ENCODE data around the gene POU2F2. TPM values are rescaled to one million over a fixed set of nuclear protein-coding genes. Genes with fewer than 3 reads are reported as not detected.

The POU2F2 gene
- total and polyA plus RNA-seq, 2 experiments from 2014 or later = 2.3 to 4.6 TPM

DNA sequence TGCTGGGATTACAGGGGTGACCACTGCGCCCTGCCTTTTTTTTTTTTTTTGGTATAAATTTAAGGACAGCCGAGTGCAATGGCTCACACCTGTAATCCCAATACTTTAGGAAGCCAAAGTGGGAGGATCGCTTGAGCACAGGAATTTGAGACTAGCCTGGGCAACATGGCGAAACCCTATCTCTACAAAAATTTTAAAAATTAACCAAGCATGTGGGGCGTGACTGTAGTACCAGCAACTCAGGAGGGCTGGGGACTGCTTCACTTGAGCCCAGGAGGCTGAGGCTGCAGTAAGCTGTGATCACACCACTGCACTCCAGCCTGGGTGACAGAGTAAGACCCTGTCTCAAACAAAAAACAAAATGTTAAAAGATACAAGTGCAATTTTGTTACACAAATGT, 34.8 kb downstream of the POU2F2 start:
- H3K9me3 Mint-ChIP-seq = no peaks in the 10 kb centered on the region
- H3K27ac Mint-ChIP-seq = no peak overlapping the region
- H3K4me3 Mint-ChIP-seq = no peak overlapping the region
- no peaks in the 10 kb centered on the region for H3K9me2 ChIP-seq (ENCODE audit: insufficient read depth)
- no peak overlapping the region for H3K27ac ChIP-seq (ENCODE audit: low read depth)
- no peaks in the 10 kb centered on the region for H4K20me1 ChIP-seq (replicated peaks; ENCODE audit: insufficient read depth)
- H3K27me3 ChIP-seq (ENCODE audit: insufficient read depth) = no peaks in the 10 kb centered on the region
- H3F3A ChIP-seq (replicated peaks; ENCODE audit: low read depth) = 0 out of 2 replicates have a peak, but pooled peaks cover 9% of the 10 kb centered on the region
- no peak for DNase-seq (ENCODE audit: low spot score)
- peaks cover 8% of the 10 kb centered on the region; the same call in 1 of the 2 replicates for H3K4me1 ChIP-seq (ENCODE audit: insufficient read depth)
- no peak overlapping the region for H3K4me2 ChIP-seq
- H3K27me3 Mint-ChIP-seq (ENCODE audit: insufficient read depth, low read depth, poor library complexity) = peaks cover 8% of the 10 kb centered on the region
- H3K36me3 ChIP-seq (ENCODE audit: insufficient read depth) = no peaks in the 10 kb centered on the region
- H3K36me3 Mint-ChIP-seq (ENCODE audit: low read depth) = no peaks in the 10 kb centered on the region
- TF ChIP-seq JUNB (IDR thresholded peaks at IDR 0.05; ENCODE audit: unreplicated experiment) = no peak
- no peak for TF ChIP-seq CREB1 (CRISPR knock-in tag; IDR thresholded peaks at IDR 0.05; ENCODE audit: low read depth)
- no peak for TF ChIP-seq POLR2AphosphoS5 (IDR thresholded peaks at IDR 0.05; ENCODE audit: low read depth)
- TF ChIP-seq, protein P1, sequence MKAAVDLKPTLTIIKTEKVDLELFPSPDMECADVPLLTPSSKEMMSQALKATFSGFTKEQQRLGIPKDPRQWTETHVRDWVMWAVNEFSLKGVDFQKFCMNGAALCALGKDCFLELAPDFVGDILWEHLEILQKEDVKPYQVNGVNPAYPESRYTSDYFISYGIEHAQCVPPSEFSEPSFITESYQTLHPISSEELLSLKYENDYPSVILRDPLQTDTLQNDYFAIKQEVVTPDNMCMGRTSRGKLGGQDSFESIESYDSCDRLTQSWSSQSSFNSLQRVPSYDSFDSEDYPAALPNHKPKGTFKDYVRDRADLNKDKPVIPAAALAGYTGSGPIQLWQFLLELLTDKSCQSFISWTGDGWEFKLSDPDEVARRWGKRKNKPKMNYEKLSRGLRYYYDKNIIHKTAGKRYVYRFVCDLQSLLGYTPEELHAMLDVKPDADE (IDR thresholded peaks at IDR 0.05) = no peak
- no peak for TF ChIP-seq STAT1 (IDR thresholded peaks at IDR 0.05; ENCODE audit: unreplicated experiment)
- TF ChIP-seq, protein P2, sequence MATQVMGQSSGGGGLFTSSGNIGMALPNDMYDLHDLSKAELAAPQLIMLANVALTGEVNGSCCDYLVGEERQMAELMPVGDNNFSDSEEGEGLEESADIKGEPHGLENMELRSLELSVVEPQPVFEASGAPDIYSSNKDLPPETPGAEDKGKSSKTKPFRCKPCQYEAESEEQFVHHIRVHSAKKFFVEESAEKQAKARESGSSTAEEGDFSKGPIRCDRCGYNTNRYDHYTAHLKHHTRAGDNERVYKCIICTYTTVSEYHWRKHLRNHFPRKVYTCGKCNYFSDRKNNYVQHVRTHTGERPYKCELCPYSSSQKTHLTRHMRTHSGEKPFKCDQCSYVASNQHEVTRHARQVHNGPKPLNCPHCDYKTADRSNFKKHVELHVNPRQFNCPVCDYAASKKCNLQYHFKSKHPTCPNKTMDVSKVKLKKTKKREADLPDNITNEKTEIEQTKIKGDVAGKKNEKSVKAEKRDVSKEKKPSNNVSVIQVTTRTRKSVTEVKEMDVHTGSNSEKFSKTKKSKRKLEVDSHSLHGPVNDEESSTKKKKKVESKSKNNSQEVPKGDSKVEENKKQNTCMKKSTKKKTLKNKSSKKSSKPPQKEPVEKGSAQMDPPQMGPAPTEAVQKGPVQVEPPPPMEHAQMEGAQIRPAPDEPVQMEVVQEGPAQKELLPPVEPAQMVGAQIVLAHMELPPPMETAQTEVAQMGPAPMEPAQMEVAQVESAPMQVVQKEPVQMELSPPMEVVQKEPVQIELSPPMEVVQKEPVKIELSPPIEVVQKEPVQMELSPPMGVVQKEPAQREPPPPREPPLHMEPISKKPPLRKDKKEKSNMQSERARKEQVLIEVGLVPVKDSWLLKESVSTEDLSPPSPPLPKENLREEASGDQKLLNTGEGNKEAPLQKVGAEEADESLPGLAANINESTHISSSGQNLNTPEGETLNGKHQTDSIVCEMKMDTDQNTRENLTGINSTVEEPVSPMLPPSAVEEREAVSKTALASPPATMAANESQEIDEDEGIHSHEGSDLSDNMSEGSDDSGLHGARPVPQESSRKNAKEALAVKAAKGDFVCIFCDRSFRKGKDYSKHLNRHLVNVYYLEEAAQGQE (IDR thresholded peaks at IDR 0.05; ENCODE audit: unreplicated experiment) = no peak
- no peak for TF ChIP-seq ZNF331 (CRISPR knock-in tag; IDR thresholded peaks at IDR 0.05; ENCODE audit: low read depth)
- no peak for TF ChIP-seq NANOG (IDR thresholded peaks at IDR 0.05; ENCODE audit: borderline replicate concordance)
- no peak for TF ChIP-seq ZNF114 (CRISPR knock-in tag; IDR thresholded peaks at IDR 0.05)
- no peak overlapping the region for H2AFZ ChIP-seq
- no peaks in the 10 kb centered on the region for H3K79me2 ChIP-seq (replicated peaks; ENCODE audit: insufficient read depth)
- H3K4me3 ChIP-seq = no peak overlapping the region
- ATAC-seq = no peak
- peaks cover 19% of the 10 kb centered on the region for H3K4me1 Mint-ChIP-seq

DNA sequence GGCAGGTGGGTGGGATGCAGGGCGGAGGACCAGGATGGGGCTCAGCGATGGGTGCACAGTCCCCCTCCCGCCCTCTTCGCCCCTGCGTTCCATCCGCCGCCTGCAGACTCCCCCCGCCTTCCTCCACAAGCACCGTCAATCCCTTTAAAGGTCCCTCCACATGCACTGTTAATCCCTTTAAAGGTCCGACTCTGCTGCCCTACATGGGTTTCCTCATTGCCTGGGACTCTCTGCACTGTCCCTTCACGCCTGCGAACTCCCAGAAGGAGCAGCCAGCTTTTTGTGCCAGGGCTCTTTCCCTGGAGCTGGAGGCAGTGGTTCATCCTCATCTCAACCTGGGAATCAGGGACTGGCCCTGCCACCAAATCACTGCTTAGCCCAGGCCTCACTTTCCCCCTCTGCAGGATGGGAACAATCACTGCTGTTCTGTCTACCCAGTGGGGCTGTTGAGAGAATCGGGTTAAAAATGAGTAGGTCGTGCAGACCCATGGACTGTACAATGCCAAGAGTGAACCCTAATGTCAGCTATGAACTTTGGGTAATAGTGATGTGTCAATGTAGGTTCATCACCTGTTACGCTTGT, 35.9 kb downstream of the POU2F2 start:
- DNase-seq (ENCODE audit: low spot score) (peak; percentile 51), ATAC-seq (peak; percentile 21)
- Histone ChIP-seq H3K4me1 (ENCODE audit: insufficient read depth) (peaks cover 8% of the 10 kb centered on the region; the same call in 1 of the 2 replicates), H3K4me3 (peak overlapping the region; percentile 62), H3K9me2 (ENCODE audit: insufficient read depth) (no peaks in the 10 kb centered on the region), H3K27me3 (ENCODE audit: insufficient read depth) (no peaks in the 10 kb centered on the region), H3K36me3 (ENCODE audit: insufficient read depth) (no peaks in the 10 kb centered on the region), H2AFZ (peak overlapping the region; percentile 92; the same call in 1 of the 2 replicates), H3K4me2 (peak overlapping the region; percentile 82), H3K27ac (ENCODE audit: low read depth) (no peak overlapping the region), H3K79me2 (replicated peaks; ENCODE audit: insufficient read depth) (no peaks in the 10 kb centered on the region), H3F3A (replicated peaks; ENCODE audit: low read depth) (0 out of 2 replicates have a peak, but pooled peaks cover 9% of the 10 kb centered on the region), H4K20me1 (replicated peaks; ENCODE audit: insufficient read depth) (no peaks in the 10 kb centered on the region)
- H3K4me1 Mint-ChIP-seq = peaks cover 21% of the 10 kb centered on the region
- H3K36me3 Mint-ChIP-seq (ENCODE audit: low read depth) = no peaks in the 10 kb centered on the region
- peaks cover 11% of the 10 kb centered on the region for H3K27me3 Mint-ChIP-seq (ENCODE audit: insufficient read depth, low read depth, poor library complexity)
- H3K4me3 Mint-ChIP-seq = peak overlapping the region; percentile 65
- no peak overlapping the region for H3K27ac Mint-ChIP-seq
- TF ChIP-seq, protein P2 (IDR thresholded peaks at IDR 0.05; ENCODE audit: unreplicated experiment) = no peak
- no peak for TF ChIP-seq ZNF114 (CRISPR knock-in tag; IDR thresholded peaks at IDR 0.05)
- TF ChIP-seq, protein P1 (IDR thresholded peaks at IDR 0.05) = no peak
- TF ChIP-seq, protein P3, sequence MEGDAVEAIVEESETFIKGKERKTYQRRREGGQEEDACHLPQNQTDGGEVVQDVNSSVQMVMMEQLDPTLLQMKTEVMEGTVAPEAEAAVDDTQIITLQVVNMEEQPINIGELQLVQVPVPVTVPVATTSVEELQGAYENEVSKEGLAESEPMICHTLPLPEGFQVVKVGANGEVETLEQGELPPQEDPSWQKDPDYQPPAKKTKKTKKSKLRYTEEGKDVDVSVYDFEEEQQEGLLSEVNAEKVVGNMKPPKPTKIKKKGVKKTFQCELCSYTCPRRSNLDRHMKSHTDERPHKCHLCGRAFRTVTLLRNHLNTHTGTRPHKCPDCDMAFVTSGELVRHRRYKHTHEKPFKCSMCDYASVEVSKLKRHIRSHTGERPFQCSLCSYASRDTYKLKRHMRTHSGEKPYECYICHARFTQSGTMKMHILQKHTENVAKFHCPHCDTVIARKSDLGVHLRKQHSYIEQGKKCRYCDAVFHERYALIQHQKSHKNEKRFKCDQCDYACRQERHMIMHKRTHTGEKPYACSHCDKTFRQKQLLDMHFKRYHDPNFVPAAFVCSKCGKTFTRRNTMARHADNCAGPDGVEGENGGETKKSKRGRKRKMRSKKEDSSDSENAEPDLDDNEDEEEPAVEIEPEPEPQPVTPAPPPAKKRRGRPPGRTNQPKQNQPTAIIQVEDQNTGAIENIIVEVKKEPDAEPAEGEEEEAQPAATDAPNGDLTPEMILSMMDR (conservative IDR thresholded peaks at IDR 0.05; ENCODE audit: low read depth in 2 of 2) = peak; percentile 27 to 38; a peak in 3 of 4 replicates
- TF ChIP-seq CREB1 (CRISPR knock-in tag; IDR thresholded peaks at IDR 0.05; ENCODE audit: low read depth) = no peak
- no peak for TF ChIP-seq POLR2AphosphoS5 (IDR thresholded peaks at IDR 0.05; ENCODE audit: low read depth)
- H3K9me3 Mint-ChIP-seq = no peaks in the 10 kb centered on the region

Measured in GM23338 (cell line).